ENCODE data around the gene AKAP7.
"Not testable (repeated sequence)": the region's sequence is repeated elsewhere in the genome, so short reads cannot be mapped to it uniquely, and the experiment has no call there.

The AKAP7 gene

DNA sequence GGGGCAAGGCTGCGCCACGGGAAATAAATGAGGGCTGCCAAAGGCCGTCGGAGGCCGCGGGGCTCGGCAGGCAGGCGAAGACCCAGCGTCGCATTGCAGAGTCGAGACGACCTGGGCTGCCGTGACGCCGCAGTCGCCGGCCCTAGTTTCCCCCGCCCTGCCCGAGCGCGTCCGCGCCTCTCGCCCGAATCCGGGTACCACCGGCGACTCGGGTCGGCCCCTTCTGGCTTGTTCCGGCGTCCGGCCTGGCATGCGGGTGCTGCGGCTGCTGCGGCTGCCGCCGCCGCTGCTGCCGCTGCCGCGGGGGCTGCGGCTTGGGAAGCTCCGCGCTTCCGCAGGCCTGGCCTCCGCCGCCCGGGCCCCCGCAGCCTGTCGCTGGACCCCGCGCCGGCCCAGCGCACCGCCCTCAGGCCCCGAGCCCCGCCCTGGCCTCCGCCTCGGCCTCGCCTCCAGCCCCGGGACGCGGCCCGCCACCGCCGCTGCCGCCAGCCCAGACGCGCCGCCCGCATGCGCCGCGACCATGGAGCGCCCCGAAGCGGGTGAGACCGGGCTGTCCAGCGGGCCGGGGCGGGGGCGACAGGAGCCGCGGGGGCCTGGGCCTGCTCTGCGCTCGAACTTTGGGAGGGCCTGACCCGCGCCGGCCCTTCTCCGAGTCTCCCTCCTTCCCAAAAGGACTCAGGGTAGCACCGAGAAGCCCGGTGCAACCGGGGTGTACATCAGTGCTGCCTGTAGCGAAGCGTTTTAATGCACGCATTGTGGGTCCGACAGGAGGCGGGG is at the start of gene AKAP7:
TSS of gene AKAP7 (plus strand) at position 224 of the 777 bp plus-strand sequence. CDS start at position 521, 297 bp downstream.
- DNase-seq: peak; percentile 64

DNA sequence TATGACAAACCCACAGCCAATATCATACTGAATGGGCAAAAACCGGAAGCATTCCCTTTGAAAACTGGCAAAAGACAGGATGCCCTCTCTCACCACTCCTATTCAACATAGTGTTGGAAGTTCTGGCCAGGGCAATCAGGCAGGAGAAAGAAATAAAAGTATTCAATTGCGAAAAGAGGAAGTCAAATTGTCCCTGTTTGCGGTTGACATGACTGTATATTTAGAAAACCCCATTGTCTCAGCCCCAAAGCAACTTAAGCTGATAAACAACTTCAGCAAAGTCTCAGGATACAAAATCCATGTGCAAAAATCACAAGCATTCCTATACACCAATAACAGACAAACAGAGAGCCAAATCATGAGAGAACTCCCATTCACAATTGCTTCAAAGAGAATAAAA is 44.9 kb upstream of the AKAP7 start:
- DNase-seq: not testable (repeated sequence)

DNA sequence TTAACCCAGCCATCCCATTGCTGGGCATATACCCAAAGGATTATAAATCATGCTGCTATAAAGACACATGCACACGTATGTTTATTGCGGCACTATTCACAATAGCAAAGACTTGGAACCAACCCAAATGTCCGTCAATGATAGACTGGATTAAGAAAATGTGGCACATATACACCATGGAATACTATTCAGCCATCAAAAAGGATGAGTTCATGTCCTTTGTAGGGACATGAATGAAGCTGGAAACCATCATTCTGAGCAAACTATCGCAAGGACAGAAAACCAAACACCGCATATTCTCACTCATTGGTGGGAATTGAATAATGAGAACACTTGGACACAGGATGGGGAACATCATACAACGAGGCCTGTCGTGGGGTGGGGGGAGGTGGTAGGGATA is 43.3 kb upstream of the AKAP7 start:
- not testable (repeated sequence) for DNase-seq

DNA sequence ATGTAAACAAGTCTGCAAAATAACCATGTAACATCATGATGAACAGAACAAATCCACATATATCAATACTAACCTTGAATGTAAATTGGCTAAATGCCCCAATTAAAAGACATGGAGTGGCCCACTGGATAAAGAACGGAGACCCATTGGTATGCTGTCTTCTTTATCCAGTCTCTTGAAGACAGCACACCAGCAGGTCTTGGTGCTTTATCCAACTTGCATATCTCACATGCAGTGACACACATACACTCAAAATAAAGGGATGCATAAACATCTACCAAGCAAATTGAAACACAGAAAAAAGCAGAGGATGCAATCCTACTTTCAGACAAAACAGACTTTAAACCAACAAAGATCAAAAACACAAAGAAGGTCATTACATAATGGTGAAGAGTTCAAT is 41.9 kb upstream of the AKAP7 start:
- no peak for DNase-seq

DNA sequence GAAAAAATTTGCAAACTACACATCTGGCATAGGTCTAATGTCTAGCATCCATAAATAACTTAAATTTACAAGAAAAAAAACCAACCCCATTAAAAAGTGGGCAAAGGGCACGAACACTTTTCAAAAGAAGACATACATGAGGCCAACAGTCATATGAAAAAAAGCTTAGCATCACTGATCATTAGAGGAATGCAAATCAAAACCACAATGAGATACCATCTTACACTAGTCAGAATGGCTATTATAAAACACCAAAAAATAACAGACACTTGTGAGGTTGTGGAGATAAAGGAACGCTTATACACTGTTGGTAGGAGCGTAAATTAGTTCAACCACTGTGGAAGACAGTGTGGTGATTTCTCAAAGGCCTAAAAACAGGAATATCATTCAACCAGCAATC is 38.5 kb upstream of the AKAP7 start:
- DNase-seq: no peak

DNA sequence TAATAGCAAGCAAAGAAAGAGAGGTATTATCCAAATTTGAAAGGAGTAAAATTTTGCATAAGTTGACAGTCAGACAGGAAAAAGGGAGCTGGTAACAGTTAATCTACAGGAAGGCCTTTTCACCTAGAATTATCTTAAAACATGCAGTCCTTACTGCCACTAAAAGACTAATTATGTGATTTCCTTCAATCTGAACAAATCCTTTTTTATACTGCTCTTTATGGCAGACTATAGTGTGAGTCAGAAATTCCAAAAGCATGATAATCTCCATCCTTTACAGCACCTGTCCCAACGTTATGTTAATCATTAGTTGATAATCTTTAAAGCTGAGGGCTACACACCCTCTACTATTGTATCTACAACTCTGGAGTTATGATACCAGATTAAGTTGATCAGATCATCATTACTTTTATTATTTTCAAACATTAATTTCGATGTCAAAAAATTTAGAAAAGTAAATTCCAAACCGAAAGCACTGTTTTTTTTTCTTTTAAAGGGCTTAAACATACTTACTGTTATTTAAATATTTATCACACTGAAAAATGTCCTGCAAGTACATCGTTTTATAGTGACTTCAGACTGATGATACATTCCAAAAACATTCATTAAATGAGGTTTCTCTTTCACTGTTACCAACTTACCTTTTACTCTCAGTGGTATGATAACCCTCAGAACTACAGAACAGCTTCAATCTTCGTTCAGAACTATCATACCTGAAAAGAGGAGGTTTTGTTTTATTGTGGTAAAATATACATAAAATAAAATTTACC is 33.2 kb upstream of the AKAP7 start:
- DNase-seq: no peak

DNA sequence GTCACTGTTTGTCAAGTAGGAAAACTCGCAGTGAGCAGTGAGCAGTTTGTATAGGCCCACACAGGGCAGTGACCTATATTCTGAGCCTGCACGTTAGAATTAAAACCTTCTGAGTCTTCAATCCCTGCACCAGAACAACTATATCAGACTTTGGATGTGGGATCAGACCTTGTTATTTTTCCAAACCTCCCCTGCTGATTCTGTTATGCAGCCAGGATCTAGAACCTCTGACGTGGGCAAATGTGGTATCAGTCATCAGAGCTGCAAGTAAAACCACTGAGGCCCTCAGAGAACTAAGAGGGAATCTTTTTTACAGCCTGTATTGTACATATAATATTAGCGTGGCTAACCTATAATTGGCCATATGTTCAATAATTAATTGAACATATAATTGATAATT is 32.0 kb upstream of the AKAP7 start:
- no peak for DNase-seq

DNA sequence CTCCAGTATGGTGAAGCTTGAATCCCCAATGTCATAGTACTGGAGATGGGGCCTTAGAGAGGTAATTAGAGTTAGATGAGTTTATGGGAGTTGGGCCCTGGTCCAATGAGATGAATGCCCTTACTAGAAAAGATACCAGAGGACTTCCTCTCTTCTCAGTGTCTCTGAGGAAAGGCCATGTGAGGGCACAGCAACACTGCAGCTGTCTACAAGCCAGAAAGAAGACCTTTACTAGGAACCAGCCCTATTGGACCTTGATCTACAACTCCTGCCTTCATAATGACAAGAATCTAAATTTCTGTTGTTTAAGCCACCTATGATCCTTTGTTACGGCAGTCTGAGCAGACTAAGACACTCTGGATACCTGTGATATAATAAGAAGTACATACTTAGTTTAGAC is 31.4 kb upstream of the AKAP7 start:
- DNase-seq: no peak

DNA sequence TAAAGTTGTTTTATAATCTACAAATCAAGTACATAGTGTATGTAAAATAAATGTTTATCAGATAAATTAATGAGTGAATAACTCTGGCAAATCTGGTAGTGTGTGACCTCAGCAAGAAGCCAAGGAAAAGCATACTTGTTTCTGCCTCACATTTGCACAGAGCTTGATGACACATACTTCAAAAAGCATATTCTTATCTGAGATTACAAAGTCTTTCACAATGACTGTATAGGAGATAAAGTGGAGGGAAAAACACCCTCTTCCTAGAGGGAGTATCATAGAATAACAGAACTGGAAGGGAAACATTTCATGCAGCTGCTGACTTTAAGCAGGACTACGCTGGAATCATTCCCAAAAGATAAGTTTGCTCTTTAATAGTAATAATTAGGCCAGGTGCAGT is 28.1 kb upstream of the AKAP7 start:
- DNase-seq: no peak

DNA sequence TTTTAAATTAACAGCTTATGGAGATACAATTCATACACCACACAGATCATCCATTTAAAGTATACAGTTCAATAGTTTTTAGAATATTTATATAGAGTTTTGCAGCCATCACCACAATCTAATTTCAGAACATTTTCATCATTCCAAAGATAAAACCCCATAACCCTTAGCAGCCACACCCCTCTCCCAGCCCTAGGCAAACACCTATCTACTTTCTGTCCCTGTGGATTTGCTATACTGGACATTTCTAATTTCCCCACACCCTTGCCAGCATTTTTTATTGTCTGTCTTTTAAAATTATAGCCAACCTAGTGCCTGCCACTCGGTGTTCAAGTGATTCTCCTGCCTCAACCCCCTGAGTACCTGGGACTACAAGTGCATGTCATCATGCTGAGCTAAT is 23.0 kb upstream of the AKAP7 start:
- DNase-seq: no peak

DNA sequence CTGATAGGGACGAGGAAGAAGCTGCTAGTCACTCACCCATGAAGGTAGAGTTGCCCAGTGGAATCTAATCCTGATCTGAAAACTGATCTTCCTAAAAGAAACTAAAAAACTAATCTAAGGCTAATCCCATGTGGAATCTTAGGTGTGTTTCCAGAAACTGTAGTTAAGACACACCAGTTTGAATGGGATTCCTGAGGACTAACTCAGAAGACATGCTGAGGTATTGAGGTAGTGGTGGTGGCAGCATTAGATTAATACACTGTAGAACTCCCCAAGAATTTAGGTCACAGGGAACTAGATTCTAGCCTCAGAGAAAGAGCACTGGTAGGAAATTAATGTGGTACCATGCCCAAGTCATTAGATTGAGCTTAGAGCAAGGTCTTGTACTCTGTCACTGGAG is 19.6 kb upstream of the AKAP7 start:
- DNase-seq: no peak

DNA sequence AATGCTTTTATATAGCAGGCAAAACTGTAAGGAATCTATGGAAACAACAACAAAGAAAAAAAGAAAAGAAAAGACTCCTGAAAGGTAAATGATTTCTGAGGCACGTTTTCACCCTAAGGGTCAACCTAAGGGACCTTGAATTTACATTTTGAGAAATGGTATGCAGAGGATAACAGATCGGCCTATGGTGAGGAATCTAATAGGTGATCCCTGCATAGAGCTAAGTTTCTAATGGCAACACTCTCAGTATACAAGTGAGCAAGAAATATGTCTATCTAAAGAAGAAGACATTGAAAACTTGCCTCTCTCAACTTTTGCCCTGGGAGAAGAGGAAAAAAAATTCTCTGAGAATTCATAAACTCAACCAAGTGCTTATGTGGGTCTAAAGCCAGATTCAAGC is 18.9 kb upstream of the AKAP7 start:
- DNase-seq: no peak

DNA sequence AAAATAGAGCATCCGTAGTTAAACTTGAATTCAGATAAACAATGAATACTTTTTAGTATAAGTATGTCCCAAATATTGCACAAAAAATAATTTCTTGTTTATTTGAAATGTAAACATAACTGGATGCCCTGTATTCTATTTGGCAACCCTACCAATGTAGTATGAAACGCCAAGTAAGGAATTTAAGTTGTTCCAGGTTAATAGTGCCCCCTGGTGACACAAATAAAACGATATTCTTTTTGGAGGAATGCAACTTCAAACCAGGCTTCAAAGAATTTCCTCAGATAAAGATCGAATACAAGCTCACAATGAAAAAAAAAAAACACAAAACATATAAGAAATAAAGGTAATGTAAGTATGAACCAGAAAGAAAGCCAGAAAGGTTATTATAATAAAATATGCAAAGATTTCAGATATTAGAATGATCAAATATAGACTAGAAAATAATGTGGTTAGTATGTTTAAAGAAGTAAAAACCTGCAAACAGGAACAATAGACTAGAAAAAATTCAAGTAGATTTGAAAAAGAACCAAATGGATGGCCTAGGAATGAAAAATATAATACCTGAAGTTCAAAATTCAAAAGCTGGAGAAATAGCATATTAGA is 18.4 kb upstream of the AKAP7 start:
- DNase-seq: peak; percentile 3

DNA sequence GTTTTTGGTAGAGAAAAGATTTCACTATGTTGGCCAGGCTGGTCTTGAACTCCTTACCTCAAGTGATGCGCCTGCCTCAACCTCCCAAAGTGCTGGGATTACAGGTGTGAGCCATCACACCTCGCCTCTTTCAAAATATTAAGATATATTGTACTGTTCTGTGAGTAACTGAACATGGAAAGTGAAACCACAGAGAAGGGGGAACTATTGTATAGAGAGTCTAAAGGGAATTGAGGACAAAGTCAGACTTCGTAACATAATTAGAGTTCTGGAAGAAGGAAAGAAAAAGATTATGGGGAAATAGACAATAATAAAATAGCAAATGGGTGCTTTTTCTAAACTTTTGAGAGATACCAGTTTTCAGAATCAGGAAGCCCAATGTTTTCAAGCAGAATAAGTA is 17.4 kb upstream of the AKAP7 start:
- no peak for DNase-seq

DNA sequence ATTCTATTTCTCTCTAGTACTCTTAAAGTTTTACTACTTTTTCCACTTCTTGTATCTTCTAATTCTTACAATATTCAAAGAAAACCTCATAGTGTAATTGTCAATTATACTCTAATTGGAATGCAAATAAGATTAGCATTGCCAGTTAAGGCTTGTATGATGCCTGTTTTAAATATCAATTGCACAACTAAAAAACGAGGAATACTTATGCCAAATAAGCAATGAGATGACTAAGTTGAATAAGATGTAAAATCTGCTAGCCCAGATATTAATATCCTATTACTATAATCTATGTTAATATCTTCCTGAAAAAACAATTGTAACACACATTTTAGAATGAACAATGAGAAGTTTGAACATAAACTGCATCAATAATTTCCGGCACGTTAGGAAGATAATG is 13.3 kb upstream of the AKAP7 start:
- DNase-seq: no peak

DNA sequence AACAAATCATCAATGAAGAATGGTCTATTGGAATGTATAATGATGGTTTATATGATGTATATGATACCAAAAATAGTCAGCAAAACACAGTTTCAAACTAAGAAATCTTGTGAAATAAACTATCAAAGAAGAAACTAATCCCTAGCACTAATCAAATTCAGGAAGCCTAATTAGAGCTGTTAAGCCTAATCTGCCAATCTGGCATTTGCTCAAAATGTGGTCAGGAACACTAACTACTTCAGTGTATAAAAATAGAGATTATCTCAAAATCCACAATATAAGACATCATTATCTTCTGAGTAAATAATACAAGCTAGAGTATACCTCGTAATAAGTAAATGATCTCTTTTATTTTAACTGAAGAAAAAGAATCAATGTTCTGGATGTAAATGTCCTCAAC is 12.8 kb upstream of the AKAP7 start:
- DNase-seq: no peak

DNA sequence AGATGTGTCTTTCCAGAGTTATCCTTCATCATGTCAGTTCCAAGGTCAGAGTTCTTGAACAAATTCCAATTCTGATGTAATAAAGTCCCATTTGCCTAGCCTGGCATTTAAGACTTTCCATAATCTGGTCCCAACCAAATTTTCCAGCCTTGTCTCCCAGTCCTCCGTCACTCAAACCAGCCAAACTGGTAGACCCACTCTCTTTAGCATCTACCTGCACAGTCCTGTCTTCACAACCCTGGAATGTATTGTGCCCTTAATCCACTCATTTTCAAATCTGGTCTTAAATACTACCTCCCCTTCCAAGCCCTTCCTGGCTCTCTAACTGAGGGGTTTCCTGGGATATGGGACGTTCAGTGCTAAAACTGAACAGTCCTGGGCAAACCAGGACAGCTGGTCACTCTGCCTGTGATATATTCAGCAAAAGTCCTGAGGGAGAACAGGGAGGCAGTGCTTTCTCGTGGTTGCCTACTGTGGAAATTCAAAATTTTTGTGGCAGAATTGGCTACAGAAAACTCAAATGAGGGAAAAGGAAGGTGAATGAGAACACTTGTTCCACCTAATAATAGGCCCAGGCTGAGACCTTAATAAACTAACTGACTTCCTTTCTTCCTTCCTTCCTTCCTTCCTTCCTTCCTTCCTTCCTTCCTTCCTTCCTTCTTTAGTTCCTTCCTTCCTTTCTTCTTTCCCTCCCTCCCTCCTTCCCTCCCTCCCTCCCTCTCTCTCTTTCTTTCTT is 10.8 kb upstream of the AKAP7 start:
- no peak for DNase-seq

DNA sequence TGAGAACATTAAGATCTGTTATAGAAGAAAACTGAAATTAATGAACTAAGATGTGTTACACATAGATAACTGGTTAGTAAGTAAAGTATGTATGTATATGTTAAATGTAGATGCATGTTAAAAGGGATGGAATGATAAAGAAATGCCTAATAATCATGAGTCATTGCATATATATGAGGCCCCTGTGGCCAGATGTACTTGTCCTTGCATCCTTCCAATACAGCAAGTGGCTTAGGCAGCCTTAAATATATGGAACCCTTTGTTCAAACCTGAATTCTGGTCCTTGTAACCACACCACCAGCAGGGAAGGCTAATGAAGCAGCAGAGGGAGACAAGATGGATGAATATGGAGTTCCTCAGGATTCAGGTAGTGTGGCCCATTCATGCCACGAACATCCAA is 9.8 kb upstream of the AKAP7 start:
- DNase-seq: no peak

DNA sequence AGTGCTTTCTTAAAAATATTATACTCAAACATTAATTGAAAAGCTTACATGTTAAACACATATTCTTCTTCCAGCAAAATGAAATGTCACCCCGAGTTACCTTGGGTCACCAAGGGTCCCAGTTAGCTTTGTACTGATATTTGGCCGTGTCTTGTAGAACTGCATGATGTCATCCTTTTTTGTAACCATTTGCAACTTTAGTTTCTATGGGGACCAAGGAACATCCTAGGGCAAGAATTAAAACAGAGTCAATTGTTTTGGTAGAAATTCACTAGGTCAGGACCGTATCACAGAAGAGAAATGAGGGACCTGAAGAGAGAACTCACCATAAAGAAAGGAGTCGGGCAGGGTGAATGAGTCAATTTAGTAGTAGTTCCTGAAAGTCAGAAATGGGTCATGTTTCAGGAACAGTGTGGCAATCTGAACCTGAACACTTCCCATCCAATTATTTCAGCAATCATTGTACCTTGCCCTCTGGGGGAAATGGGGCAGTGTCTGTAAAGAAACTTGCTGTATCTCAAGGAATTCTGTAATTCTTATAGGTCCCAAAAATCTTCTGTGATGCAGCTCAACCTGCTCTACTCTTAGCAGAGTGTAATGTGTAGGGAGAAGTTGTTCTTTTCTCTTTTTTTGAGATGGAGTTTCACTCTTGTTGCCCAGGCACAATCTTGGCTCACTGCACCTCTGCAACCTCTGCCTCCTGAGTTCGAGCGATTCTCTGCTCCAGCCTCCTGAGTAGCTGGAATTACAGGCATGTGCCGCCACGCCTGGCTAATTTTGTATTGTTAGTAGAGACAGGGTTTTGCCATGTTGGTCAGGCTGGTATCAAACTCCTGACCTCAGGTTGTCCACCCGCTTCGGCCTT is 5.3 kb upstream of the AKAP7 start:
- DNase-seq: no peak

DNA sequence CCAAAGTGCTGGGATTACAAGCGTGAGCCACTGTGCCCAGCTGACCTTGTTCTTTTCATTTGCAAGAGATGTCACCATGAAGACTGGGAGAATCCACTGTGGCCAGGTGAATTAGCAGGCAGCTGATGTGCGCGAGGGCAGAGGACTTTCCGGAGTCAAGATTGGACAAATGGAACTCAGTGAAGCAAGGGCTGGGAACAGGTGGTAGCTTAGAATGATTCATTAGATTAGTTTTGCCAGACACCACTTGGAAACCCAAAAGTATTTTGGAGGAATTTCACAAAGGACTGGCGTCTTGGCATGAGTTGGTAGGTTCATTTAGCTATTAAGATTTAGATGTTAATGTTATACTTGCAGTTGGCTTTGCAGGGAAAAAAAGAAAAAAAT is 4.7 kb upstream of the AKAP7 start:
- no peak for DNase-seq

DNA sequence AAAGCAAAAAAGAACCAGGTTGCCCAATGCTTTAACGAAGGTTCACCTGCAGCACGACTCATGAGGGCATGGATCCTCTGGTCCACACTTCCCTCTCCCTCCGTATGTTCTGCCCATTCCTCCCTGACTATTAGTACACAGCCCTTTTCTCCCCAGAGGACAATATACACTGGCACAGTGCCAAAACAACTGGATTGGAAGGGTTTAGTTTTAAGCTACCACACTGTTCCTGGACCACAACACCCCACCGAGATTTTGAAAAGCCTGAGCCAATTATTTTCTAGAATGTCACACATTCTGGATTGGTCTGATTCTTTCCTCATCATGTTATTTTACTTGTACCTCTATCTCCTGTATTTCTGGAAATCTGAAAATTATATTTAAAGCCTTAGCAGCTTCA is 2.9 kb upstream of the AKAP7 start:
- no peak for DNase-seq

DNA sequence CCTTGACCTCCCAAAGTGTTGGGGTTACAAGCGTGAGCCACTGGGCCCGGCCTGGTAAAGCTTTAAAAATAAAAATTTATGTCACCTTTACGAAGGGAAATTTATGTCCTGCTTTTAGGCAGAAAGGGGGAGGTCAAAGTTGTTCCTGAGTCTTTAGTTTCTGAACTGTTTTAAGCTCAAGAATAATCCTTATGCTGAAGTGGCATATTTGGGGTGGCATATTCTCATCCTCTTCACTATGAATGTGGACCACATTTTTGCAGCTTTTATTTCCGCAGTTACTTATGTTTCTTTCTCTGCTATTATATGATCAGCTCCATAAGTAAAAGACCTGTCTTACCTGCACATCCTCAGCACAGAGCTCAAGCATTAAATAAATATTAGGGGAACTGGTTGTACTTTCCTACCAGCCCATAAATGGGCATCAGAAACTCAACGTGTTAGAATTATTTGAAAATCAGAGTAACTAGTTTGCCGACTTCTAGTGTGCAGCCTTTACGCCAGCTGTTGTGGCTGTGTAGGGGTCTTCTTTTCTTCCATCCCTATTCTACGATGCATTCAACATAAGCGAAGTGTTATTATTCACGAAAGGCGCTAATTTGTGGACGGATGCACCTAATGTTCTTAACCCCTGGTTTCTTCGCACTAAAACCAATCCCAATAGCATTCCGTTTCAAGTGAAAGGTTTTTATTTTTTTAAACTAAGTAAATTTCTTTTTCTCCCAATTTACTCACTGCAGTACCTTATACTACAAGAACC is 867 bp upstream of the AKAP7 start:
- no peak for DNase-seq

Measured in CD4-positive, alpha-beta T cell treated with Interleukin-6 for 4 hours (primary cell).